DOHH2 (cell line): ENCODE measurements around the gene TINAGL1.

Experiments used
- H3F3A ChIP-seq: fragments of 200-600 bp; sonication (generic), shearing (Covaris generic); 2 replicates; pipeline ENCODE4 v1.6.0; 2016; ENCODE audit warnings: antibody characterized with exemption, mild to moderate bottlenecking; ENCODE audit not compliant: control insufficient read depth, insufficient read depth
- H3K27ac ChIP-seq: fragments of 200-600 bp; sonication (generic); 2 replicates; pipeline ENCODE4 v1.5.1; 2014; ENCODE audit warnings: low read depth, mild to moderate bottlenecking, low read length, moderate library complexity
- H3K27me3 ChIP-seq: fragments of 200-600 bp; sonication (generic); 2 replicates; pipeline ENCODE4 v1.6.1; 2014; ENCODE audit warnings: mild to moderate bottlenecking, low read length, mixed read lengths; ENCODE audit not compliant: control insufficient read depth
- H3K36me3 ChIP-seq: fragments of 200-600 bp; sonication (generic); 2 replicates; pipeline ENCODE4 v1.6.1; 2014; ENCODE audit warnings: mild to moderate bottlenecking, low read length, moderate library complexity, mixed read lengths; ENCODE audit not compliant: control insufficient read depth
- H3K4me1 ChIP-seq: fragments of 200-600 bp; sonication (generic); 2 replicates; pipeline ENCODE4 v1.6.1; 2014; ENCODE audit warnings: mild to moderate bottlenecking, low read length, mixed read lengths; ENCODE audit not compliant: control insufficient read depth
- H3K4me2 ChIP-seq: fragments of 200-600 bp; sonication (generic); 2 replicates; pipeline ENCODE4 v1.6.0; 2014; ENCODE audit warnings: mild to moderate bottlenecking, low read length, moderate library complexity
- H3K4me3 ChIP-seq: fragments of 200-600 bp; sonication (generic); 2 replicates; pipeline ENCODE4 v1.5.1; 2014; ENCODE audit warnings: mild to moderate bottlenecking, low read length, mixed read lengths
- H3K79me2 ChIP-seq: fragments of 200-600 bp; sonication (generic); 2 replicates; pipeline ENCODE4 v1.6.1; 2014; ENCODE audit warnings: mild to moderate bottlenecking, low read length, mixed read lengths; ENCODE audit not compliant: control insufficient read depth
- H3K9me2 ChIP-seq: fragments of 200-600 bp; sonication (generic); replicated peaks from 2 replicates; pipeline ENCODE4 v1.6.1; 2014; ENCODE audit warnings: mild to moderate bottlenecking, low read length, mixed read lengths; ENCODE audit not compliant: control insufficient read depth
- H3K9me3 ChIP-seq: fragments of 200-600 bp; sonication (generic); 2 replicates; pipeline ENCODE4 v1.6.1; 2014; ENCODE audit warnings: antibody characterized with exemption, low read length, mixed read lengths; ENCODE audit not compliant: control insufficient read depth, insufficient read depth
- H4K20me1 ChIP-seq: fragments of 200-600 bp; sonication (generic); 2 replicates; pipeline ENCODE4 v1.6.0; 2014; ENCODE audit warnings: low read depth, mild to moderate bottlenecking, antibody characterized with exemption, low read length, moderate library complexity; ENCODE audit not compliant: control insufficient read depth, insufficient read depth
- CTCF ChIP-seq: fragments of 200-600 bp; sonication (generic); IDR thresholded peaks from one replicate; pipeline ENCODE4 v1.5.1; 2014; ENCODE audit warnings: antibody characterized with exemption, mild to moderate bottlenecking, low read depth, low read length; ENCODE audit not compliant: poor library complexity, severe bottlenecking
- EZH2phosphoT487 ChIP-seq: fragments of 200-600 bp; sonication (generic); IDR thresholded peaks from 2 replicates; pipeline ENCODE4 v1.6.1; 2017; ENCODE audit warnings: borderline replicate concordance, mild to moderate bottlenecking, antibody characterized with exemption, low read length, moderate library complexity, mixed read lengths

TINAGL1 gene

GRCh38 chr1:31625561-31626222, 49.4 kb downstream of the TINAGL1 start:
- Histone ChIP-seq H3K4me2 (no peak overlapping the region), H4K20me1 (no peaks in the 10 kb centered on the region), H3K9me2 (no peaks in the 10 kb centered on the region), H3K79me2 (no peaks in the 10 kb centered on the region), H3F3A (no peaks in the 10 kb centered on the region), H3K9me3 (no peaks in the 10 kb centered on the region), H3K27ac (no peak overlapping the region), H3K4me1 (peaks cover 7% of the 10 kb centered on the region), H3K27me3 (no peaks in the 10 kb centered on the region), H3K4me3 (no peak overlapping the region), H3K36me3 (peaks cover 24% of the 10 kb centered on the region)
- no peak for TF ChIP-seq CTCF
- no peak for TF ChIP-seq EZH2phosphoT487

GRCh38 chr1:31626223-31627207, 50.2 kb downstream of the TINAGL1 start:
- H3K36me3 ChIP-seq, result peaks cover 31% of the 10 kb centered on the region
- H4K20me1 ChIP-seq, result no peaks in the 10 kb centered on the region
- H3F3A ChIP-seq, result no peaks in the 10 kb centered on the region
- H3K27ac ChIP-seq, result no peak overlapping the region
- no peak overlapping the region for H3K4me2 ChIP-seq
- H3K4me1 ChIP-seq, result peaks cover 7% of the 10 kb centered on the region
- H3K27me3 ChIP-seq, result no peaks in the 10 kb centered on the region
- no peaks in the 10 kb centered on the region for H3K9me2 ChIP-seq
- no peaks in the 10 kb centered on the region for H3K79me2 ChIP-seq
- no peak overlapping the region for H3K4me3 ChIP-seq
- no peaks in the 10 kb centered on the region for H3K9me3 ChIP-seq
- TF ChIP-seq CTCF (no peak), EZH2phosphoT487 (no peak)

- Histone ChIP-seq H3K9me3 (no peaks in the 10 kb centered on the region), H3K4me3 (no peak overlapping the region), H3K4me1 (peaks cover 7% of the 10 kb centered on the region), H3K79me2 (no peaks in the 10 kb centered on the region), H4K20me1 (no peaks in the 10 kb centered on the region), H3K9me2 (no peaks in the 10 kb centered on the region), H3K27ac (no peak overlapping the region), H3F3A (no peaks in the 10 kb centered on the region), H3K4me2 (no peak overlapping the region), H3K36me3 (peaks cover 40% of the 10 kb centered on the region), H3K27me3 (no peaks in the 10 kb centered on the region)
- TF ChIP-seq EZH2phosphoT487 (no peak), CTCF (no peak)
Observed at GRCh38 chr1:31627301-31627929, 51.1 kb downstream of the TINAGL1 start.
